Measurements from ENCODE around the gene TCF19.
"Not testable (repeated sequence)": the region's sequence is repeated elsewhere in the genome, so short reads cannot be mapped to it uniquely, and the experiment has no call there.

TCF19 gene

GRCh38 chr6:31183287-31183686, 24.9 kb downstream of the TCF19 start:
- not testable (repeated sequence) for H3K27me3 ChIP-seq (ENCODE audit: control insufficient read depth, insufficient read depth, low read length); H3K4me1 ChIP-seq (ENCODE audit: control insufficient read depth, insufficient read depth, low read length); H3K27ac ChIP-seq (ENCODE audit: low read length); H3K36me3 ChIP-seq (ENCODE audit: control insufficient read depth, insufficient read depth, low read length); H3K4me3 ChIP-seq (ENCODE audit: low read length); H3K9me3 ChIP-seq (ENCODE audit: control insufficient read depth, insufficient read depth, low read length); DNase-seq (ENCODE audit: low read depth, low spot score)
- WGBS (ENCODE audit: insufficient coverage, insufficient read length) = no CpG with 5 or more reads among the region's 2 CpGs

DNA sequence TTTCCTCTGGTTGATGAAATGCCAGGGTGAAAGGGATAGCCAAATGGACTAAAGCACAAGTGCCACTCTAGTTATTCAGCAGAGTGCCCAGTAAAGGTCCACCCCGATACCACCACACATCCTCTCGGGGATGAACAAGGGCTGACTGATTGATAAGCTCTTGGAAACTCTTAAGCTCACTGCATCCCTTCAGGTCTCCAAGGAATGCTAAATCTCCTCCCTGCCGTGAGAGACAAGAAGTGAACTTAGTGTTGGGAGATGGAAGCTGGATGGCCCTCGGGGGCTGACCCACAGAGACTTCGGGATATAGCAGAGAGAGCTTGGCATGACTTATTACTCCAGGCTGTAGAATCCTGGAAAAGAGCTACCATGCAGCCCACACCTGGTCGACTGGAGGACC, 25.5 kb downstream of the TCF19 start:
- not testable (repeated sequence) for H3K4me3 ChIP-seq (ENCODE audit: low read length); H3K27ac ChIP-seq (ENCODE audit: low read length); H3K27me3 ChIP-seq (ENCODE audit: control insufficient read depth, insufficient read depth, low read length); DNase-seq (ENCODE audit: low read depth, low spot score); H3K4me1 ChIP-seq (ENCODE audit: control insufficient read depth, insufficient read depth, low read length); H3K9me3 ChIP-seq (ENCODE audit: control insufficient read depth, insufficient read depth, low read length); H3K36me3 ChIP-seq (ENCODE audit: control insufficient read depth, insufficient read depth, low read length)
- WGBS (ENCODE audit: insufficient coverage, insufficient read length) = no CpG with 5 or more reads among the region's 6 CpGs

DNA sequence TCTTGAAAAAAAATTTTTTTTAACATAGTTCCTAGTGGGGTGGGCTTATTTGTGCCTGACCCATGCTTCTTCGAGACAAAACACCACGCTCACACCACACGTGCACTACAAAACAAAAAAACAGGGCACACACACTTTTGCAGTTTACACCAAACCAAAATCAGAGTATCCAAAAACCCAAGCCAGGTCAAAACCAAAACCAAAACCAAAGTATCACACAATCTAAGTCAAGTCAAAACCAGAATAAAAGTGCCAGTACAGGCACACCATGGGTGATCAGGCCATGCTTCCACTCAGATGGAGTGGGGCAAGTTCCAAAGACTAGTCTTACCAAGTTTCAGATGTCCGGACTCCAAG, 27.3 kb downstream of the TCF19 start:
- not testable (repeated sequence) for H3K27me3 ChIP-seq (ENCODE audit: control insufficient read depth, insufficient read depth, low read length); H3K36me3 ChIP-seq (ENCODE audit: control insufficient read depth, insufficient read depth, low read length); H3K4me3 ChIP-seq (ENCODE audit: low read length); H3K27ac ChIP-seq (ENCODE audit: low read length); H3K9me3 ChIP-seq (ENCODE audit: control insufficient read depth, insufficient read depth, low read length); DNase-seq (ENCODE audit: low read depth, low spot score); H3K4me1 ChIP-seq (ENCODE audit: control insufficient read depth, insufficient read depth, low read length)
- WGBS (ENCODE audit: insufficient coverage, insufficient read length) = no CpG with 5 or more reads among the region's 4 CpGs

GRCh38 chr6:31186052-31186734, 27.8 kb downstream of the TCF19 start:
- Histone ChIP-seq H3K4me3 (ENCODE audit: low read length) (no peak overlapping the region), H3K9me3 (ENCODE audit: control insufficient read depth, insufficient read depth, low read length) (no peaks in the 10 kb centered on the region), H3K27me3 (ENCODE audit: control insufficient read depth, insufficient read depth, low read length) (no peaks in the 10 kb centered on the region), H3K27ac (ENCODE audit: low read length) (no peak overlapping the region), H3K4me1 (ENCODE audit: control insufficient read depth, insufficient read depth, low read length) (0 out of 2 replicates have a peak, but pooled peaks cover 2% of the 10 kb centered on the region), H3K36me3 (ENCODE audit: control insufficient read depth, insufficient read depth, low read length) (no peaks in the 10 kb centered on the region)
- WGBS (ENCODE audit: insufficient coverage, insufficient read length) = no CpG with 5 or more reads among the region's 24 CpGs
- DNase-seq (ENCODE audit: low read depth, low spot score) = no peak

DNA sequence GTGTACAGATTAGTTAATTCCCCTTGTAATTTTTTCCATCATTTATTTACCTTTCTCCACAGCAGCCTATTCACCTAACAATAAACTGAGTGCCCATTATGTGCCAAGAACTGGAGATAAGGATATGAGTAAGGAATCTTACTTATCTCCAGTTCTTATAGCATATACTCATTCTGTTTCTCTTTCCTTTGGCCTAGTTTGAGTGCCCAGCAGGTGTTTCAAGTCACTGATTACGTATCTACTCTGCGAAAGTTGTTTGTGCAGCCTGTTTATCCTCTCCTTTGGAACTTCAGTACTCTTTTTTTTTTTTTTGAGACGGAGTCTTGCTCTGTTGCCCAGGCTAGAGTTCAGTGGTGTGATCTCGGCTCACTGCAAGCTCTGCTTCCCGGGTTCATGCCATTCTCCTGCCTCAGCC, 29.4 kb downstream of the TCF19 start:
- no peak for DNase-seq (ENCODE audit: low read depth, low spot score)
- WGBS (ENCODE audit: insufficient coverage, insufficient read length) = no CpG with 5 or more reads among the region's 5 CpGs
- Histone ChIP-seq H3K27ac (ENCODE audit: low read length) (no peak overlapping the region), H3K4me3 (ENCODE audit: low read length) (no peak overlapping the region), H3K4me1 (ENCODE audit: control insufficient read depth, insufficient read depth, low read length) (0 out of 2 replicates have a peak, but pooled peaks cover 2% of the 10 kb centered on the region), H3K9me3 (ENCODE audit: control insufficient read depth, insufficient read depth, low read length) (no peaks in the 10 kb centered on the region), H3K36me3 (ENCODE audit: control insufficient read depth, insufficient read depth, low read length) (no peaks in the 10 kb centered on the region), H3K27me3 (ENCODE audit: control insufficient read depth, insufficient read depth, low read length) (no peaks in the 10 kb centered on the region)

GRCh38 chr6:31189223-31189622, 30.8 kb downstream of the TCF19 start:
- H3K36me3 ChIP-seq (ENCODE audit: control insufficient read depth, insufficient read depth, low read length); H3K27ac ChIP-seq (ENCODE audit: low read length): not testable (repeated sequence)
- WGBS (ENCODE audit: insufficient coverage, insufficient read length) = no CpG with 5 or more reads among the region's 3 CpGs

GRCh38 chr6:31190488-31190887, 32.1 kb downstream of the TCF19 start:
- H3K27ac ChIP-seq (ENCODE audit: low read length) = no peak overlapping the region
- H3K36me3 ChIP-seq (ENCODE audit: control insufficient read depth, insufficient read depth, low read length) = no peaks in the 10 kb centered on the region
- H3K9me3 ChIP-seq (ENCODE audit: control insufficient read depth, insufficient read depth, low read length) = no peaks in the 10 kb centered on the region
- no peak overlapping the region for H3K4me3 ChIP-seq (ENCODE audit: low read length)
- no CpG with 5 or more reads among the region's 4 CpGs for WGBS (ENCODE audit: insufficient coverage, insufficient read length)
- no peak for DNase-seq (ENCODE audit: low read depth, low spot score)
- no peaks in the 10 kb centered on the region for H3K4me1 ChIP-seq (ENCODE audit: control insufficient read depth, insufficient read depth, low read length)
- H3K27me3 ChIP-seq (ENCODE audit: control insufficient read depth, insufficient read depth, low read length) = no peaks in the 10 kb centered on the region

More at GRCh38 chr6:31189223-31189622, 30.8 kb downstream of the TCF19 start:
- H3K4me3 ChIP-seq (ENCODE audit: low read length); H3K27me3 ChIP-seq (ENCODE audit: control insufficient read depth, insufficient read depth, low read length); H3K9me3 ChIP-seq (ENCODE audit: control insufficient read depth, insufficient read depth, low read length); DNase-seq (ENCODE audit: low read depth, low spot score); H3K4me1 ChIP-seq (ENCODE audit: control insufficient read depth, insufficient read depth, low read length): not testable (repeated sequence)

DNA sequence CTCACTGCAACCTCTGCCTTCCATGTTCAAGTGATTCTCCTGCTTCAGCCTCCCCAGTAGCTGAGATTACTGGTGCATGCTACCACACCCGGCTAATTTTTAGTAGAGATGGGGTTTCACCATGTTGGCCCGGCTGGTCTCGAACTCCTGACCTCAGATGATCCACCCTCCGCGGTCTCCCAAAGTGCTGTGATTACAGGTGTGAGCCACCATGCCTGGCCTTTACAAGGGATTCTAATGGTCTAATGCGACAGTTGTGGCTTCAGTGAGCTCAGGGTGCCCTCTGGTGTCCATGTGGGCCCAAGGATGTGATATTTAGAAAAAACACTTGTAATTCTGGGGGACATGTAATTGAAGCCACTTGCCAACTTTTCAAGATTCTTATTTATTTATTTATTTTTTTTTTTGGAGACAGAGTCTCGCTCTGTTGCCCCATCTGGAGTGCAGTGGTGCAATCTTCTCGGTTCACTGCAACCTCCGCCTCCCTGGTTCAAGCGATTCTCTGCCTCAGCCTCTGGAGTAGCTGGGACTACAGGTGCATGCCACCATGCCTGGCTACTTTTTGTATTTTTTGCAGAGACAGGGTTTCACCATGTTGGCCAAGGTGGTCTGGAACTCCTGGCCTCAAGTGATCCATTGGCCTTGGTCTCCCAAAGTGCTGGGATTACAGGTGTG, 34.2 kb downstream of the TCF19 start:
- not testable (repeated sequence) for H3K36me3 ChIP-seq (ENCODE audit: control insufficient read depth, insufficient read depth, low read length); H3K4me3 ChIP-seq (ENCODE audit: low read length); H3K27ac ChIP-seq (ENCODE audit: low read length); H3K27me3 ChIP-seq (ENCODE audit: control insufficient read depth, insufficient read depth, low read length); DNase-seq (ENCODE audit: low read depth, low spot score); H3K9me3 ChIP-seq (ENCODE audit: control insufficient read depth, insufficient read depth, low read length); H3K4me1 ChIP-seq (ENCODE audit: control insufficient read depth, insufficient read depth, low read length)
- WGBS (ENCODE audit: insufficient coverage, insufficient read length) = no CpG with 5 or more reads among the region's 10 CpGs

GRCh38 chr6:31193206-31193605, 34.8 kb downstream of the TCF19 start:
- Histone ChIP-seq H3K4me1 (ENCODE audit: control insufficient read depth, insufficient read depth, low read length) (no peaks in the 10 kb centered on the region), H3K27me3 (ENCODE audit: control insufficient read depth, insufficient read depth, low read length) (no peaks in the 10 kb centered on the region), H3K4me3 (ENCODE audit: low read length) (no peak overlapping the region), H3K36me3 (ENCODE audit: control insufficient read depth, insufficient read depth, low read length) (no peaks in the 10 kb centered on the region), H3K9me3 (ENCODE audit: control insufficient read depth, insufficient read depth, low read length) (no peaks in the 10 kb centered on the region), H3K27ac (ENCODE audit: low read length) (no peak overlapping the region)
- no peak for DNase-seq (ENCODE audit: low read depth, low spot score)
- no CpG with 5 or more reads among the region's 8 CpGs for WGBS (ENCODE audit: insufficient coverage, insufficient read length)

DNA sequence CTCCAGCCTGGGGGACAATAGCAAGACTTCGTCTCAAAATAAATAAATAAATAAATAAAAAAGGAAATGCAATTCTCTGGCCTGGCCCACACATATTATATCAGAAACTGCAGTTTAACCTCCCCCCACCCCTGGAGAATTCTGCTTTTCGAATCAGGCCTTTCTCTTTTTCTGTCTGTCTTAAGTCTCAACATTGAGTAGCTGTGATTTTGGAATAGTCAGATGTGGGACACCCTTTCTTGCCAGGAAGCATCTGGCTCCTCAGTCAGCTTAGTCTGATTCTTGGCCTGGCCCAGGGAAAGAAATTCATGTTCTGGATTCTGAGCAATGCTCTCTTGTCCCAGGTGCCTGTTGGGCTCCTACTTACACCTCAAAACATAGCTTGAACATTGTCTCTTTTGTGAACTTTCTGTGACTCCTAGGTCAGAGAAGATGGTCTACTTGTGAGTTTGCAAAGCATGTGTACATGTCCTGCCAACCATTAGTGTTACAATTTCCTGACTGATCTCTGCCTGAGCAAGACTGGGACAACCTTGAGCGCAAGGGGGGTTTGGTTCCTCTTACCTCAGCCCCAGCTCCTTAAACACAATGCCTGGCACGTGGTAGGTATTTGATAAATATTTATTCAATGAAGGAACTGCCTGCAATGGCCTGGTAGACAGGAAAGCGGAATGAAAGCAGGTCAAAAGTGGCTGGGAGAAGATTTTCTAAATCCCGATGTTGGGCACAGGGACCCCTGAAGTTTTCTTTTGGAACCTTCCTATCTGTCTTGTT, 35.9 kb downstream of the TCF19 start:
- H3K27ac ChIP-seq (ENCODE audit: low read length) = no peak overlapping the region
- no CpG with 5 or more reads among the region's 6 CpGs for WGBS (ENCODE audit: insufficient coverage, insufficient read length)
- no peak overlapping the region for H3K4me3 ChIP-seq (ENCODE audit: low read length)
- no peaks in the 10 kb centered on the region for H3K4me1 ChIP-seq (ENCODE audit: control insufficient read depth, insufficient read depth, low read length)
- no peaks in the 10 kb centered on the region for H3K9me3 ChIP-seq (ENCODE audit: control insufficient read depth, insufficient read depth, low read length)
- no peaks in the 10 kb centered on the region for H3K36me3 ChIP-seq (ENCODE audit: control insufficient read depth, insufficient read depth, low read length)
- H3K27me3 ChIP-seq (ENCODE audit: control insufficient read depth, insufficient read depth, low read length) = no peaks in the 10 kb centered on the region
- no peak for DNase-seq (ENCODE audit: low read depth, low spot score)
